Spleen (tissue), 7 donors: Measurements from ENCODE around the gene EVPL.

Experiments used
- CTCF ChIP-seq, 11 experiments: fragments of 200-600 bp in 7 of 11; fragments of 450-650 bp in 4 of 11; sonication (generic) in 4 of 11; IDR thresholded peaks in 8 of 11; conservative IDR thresholded peaks in 3 of 11; 1 replicate in 7 of 11; 2 replicates in 4 of 11; pipeline versions ENCODE4 v1.4.0 to v1.8.0; 2016 to 2021; ENCODE audit warnings: antibody characterized with exemption in 11 of 11, inconsistent platforms in 4 of 11, mild to moderate bottlenecking in 1 of 11
- POLR2A ChIP-seq, 3 donors: fragments of 450-650 bp; IDR thresholded peaks; one replicate each; pipeline ENCODE4 v1.5.1; 2017; ENCODE audit warnings: antibody characterized with exemption in 3 of 3, mild to moderate bottlenecking in 1 of 3
- donor health status: DM: no; HTN: no; CAD: no; lungs with moderate emphysema.
- donor health status: DM: no; HTN: no; CAD: no.
- donor health status: DM: no; HTN: no; CAD: no.

- TF ChIP-seq CTCF (IDR thresholded peaks at IDR 0.05 in 8 of 11, conservative IDR thresholded peaks at IDR 0.05 in 3 of 11) (no peak), POLR2A (IDR thresholded peaks at IDR 0.05) (no peak)
Measured at GRCh38 chr17:76011951-76012350, 15.2 kb downstream of the EVPL start.
